GM18868 (cell line): ENCODE data around the gene RBP5.

Source experiments
- ATAC-seq: cut with Tn5 transposase; IDR thresholded peaks from one replicate; pipeline ENCODE4 v1.9.1; 2021; ENCODE audit warnings: mild to moderate bottlenecking, moderate library complexity; ENCODE audit not compliant: unreplicated experiment

Gene RBP5

GRCh38 chr12:7102582-7102981, 26.1 kb downstream of the RBP5 start:
- ATAC-seq = no peak

GRCh38 chr12:7101694-7102131, 27.0 kb downstream of the RBP5 start:
- ATAC-seq = no peak

GRCh38 chr12:7101047-7101693, 27.5 kb downstream of the RBP5 start:
- ATAC-seq = no peak

GRCh38 chr12:7100239-7100638, 28.4 kb downstream of the RBP5 start:
- ATAC-seq = no peak

- no peak for ATAC-seq
These were observed 29.2 kb downstream of the RBP5 start for GRCh38 chr12:7099290-7099996.

GRCh38 chr12:7096979-7097378, 31.7 kb downstream of the RBP5 start:
- no peak for ATAC-seq

- no peak for ATAC-seq
These were observed 32.4 kb downstream of the RBP5 start for GRCh38 chr12:7096006-7096932.

- ATAC-seq = no peak
These were observed 34.8 kb downstream of the RBP5 start for GRCh38 chr12:7093892-7094291.

GRCh38 chr12:7093486-7093885, 35.2 kb downstream of the RBP5 start:
- ATAC-seq = no peak

GRCh38 chr12:7092986-7093460, 35.7 kb downstream of the RBP5 start:
- no peak for ATAC-seq

- ATAC-seq = no peak
These were observed 36.3 kb downstream of the RBP5 start, which contains the start of gene C1R for GRCh38 chr12:7092229-7092985. TSS of gene C1R (minus strand) at chr12:7092445. CDS start at chr12:7092388, 57 bp downstream.

GRCh38 chr12:7091660-7092228, 36.9 kb downstream of the RBP5 start:
- ATAC-seq = no peak

GRCh38 chr12:7091171-7091570, 37.5 kb downstream of the RBP5 start:
- ATAC-seq = no peak

- ATAC-seq = no peak
These were observed 38.3 kb downstream of the RBP5 start for GRCh38 chr12:7090222-7090998.

GRCh38 chr12:7089196-7089871, 39.4 kb downstream of the RBP5 start:
- ATAC-seq = no peak

GRCh38 chr12:7083125-7083524, 45.6 kb downstream of the RBP5 start:
- ATAC-seq = no peak

GRCh38 chr12:7081037-7081436, 47.7 kb downstream of the RBP5 start:
- no peak for ATAC-seq

- ATAC-seq = no peak
These were observed 48.9 kb downstream of the RBP5 start for GRCh38 chr12:7079826-7080125.

- no peak for ATAC-seq
These were observed 50.5 kb downstream of the RBP5 start for GRCh38 chr12:7078163-7078562.
